ENCODE measurements around the gene GAGE10.

DNA sequence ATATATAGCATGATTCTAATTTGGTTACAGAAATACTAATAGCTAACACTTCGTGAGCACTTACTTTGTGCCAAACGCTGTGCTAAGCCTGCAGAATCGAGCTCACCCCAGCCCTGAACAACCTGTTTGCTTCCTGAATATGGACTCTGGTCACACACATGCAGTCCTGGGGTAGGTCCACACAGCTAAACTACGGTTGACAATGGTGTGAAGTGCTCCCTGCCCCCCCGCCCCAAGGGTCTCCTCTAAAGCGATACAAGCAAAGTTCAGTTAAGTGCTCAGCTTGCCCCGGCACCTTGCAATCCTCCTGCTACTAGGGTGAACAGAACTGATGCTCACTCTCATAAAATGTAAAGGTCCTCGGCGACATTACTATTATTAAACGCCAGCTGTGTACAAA lies 39.8 kb upstream of the GAGE10 start:
- TF ChIP-seq, protein P1, sequence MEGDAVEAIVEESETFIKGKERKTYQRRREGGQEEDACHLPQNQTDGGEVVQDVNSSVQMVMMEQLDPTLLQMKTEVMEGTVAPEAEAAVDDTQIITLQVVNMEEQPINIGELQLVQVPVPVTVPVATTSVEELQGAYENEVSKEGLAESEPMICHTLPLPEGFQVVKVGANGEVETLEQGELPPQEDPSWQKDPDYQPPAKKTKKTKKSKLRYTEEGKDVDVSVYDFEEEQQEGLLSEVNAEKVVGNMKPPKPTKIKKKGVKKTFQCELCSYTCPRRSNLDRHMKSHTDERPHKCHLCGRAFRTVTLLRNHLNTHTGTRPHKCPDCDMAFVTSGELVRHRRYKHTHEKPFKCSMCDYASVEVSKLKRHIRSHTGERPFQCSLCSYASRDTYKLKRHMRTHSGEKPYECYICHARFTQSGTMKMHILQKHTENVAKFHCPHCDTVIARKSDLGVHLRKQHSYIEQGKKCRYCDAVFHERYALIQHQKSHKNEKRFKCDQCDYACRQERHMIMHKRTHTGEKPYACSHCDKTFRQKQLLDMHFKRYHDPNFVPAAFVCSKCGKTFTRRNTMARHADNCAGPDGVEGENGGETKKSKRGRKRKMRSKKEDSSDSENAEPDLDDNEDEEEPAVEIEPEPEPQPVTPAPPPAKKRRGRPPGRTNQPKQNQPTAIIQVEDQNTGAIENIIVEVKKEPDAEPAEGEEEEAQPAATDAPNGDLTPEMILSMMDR (IDR thresholded peaks at IDR 0.05 in 2 of 3, conservative IDR thresholded peaks at IDR 0.05 in 1 of 3; ENCODE audit: borderline replicate concordance in 1 of 3, insufficient read depth in 1 of 3, low read depth in 2 of 3, low read length in 2 of 3): no peak
- no peak for TF ChIP-seq POLR2A (IDR thresholded peaks at IDR 0.05; ENCODE audit: borderline replicate concordance, extremely low read depth, insufficient read depth, insufficient read length)
- TF ChIP-seq JUND (IDR thresholded peaks at IDR 0.05): no peak
- no peak for TF ChIP-seq TCF7L2 (IDR thresholded peaks at IDR 0.05; ENCODE audit: borderline replicate concordance, extremely low read depth, insufficient read depth, insufficient read length)
- TF ChIP-seq YY1 (IDR thresholded peaks at IDR 0.05; ENCODE audit: extremely low read depth, insufficient replicate concordance, low read depth, low read length): no peak
- TF ChIP-seq EZH2 (IDR thresholded peaks at IDR 0.05): no peak
- no peak for TF ChIP-seq FOSL1 (IDR thresholded peaks at IDR 0.05; ENCODE audit: low read depth)
- TF ChIP-seq, protein P2, sequence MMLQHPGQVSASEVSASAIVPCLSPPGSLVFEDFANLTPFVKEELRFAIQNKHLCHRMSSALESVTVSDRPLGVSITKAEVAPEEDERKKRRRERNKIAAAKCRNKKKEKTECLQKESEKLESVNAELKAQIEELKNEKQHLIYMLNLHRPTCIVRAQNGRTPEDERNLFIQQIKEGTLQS (IDR thresholded peaks at IDR 0.05): no peak
- TF ChIP-seq POLR2AphosphoS5 (IDR thresholded peaks at IDR 0.05; ENCODE audit: low read depth, low read length): no peak
